SK-MEL-5 (cell line): ENCODE measurements around the gene LYPD4. TPM values are rescaled to one million over a fixed set of nuclear protein-coding genes. Genes with fewer than 3 reads are reported as not detected.
A peak's percentile ranks its signal among the peaks of the same experiment; 100 is the strongest.

ENCODE experiments used
- DNase-seq: peaks from one replicate; pipeline ENCODE4 v3.0.0-alpha.2; 2016; ENCODE audit warnings: low read depth, low spot score
- in situ Hi-C: cut with HindIII; loops from 2 replicates; pipeline ENCODE4 v1.10.0; 2016; ENCODE audit warnings: low sequenced_read_pairs, high pct_unique_total_duplicates, low pct_unique_long_range_greater_than_20kb
- polyA plus RNA-seq, 2 experiments: library from polyadenylated mRNA; depleted of rRNA; stranded (reverse); fragments of >200 nt; gene quantifications; 2 replicates each; pipeline ENCODE4 v1.2.3, GENCODE V29; 2015
- total RNA-seq: library from RNA; depleted of rRNA; stranded (reverse); fragments of >200 nt; shearing (Covaris generic); gene quantifications from 2 replicates; pipeline ENCODE4 v1.2.3, GENCODE V29; 2014; rRNA removed

Gene LYPD4, protein sequence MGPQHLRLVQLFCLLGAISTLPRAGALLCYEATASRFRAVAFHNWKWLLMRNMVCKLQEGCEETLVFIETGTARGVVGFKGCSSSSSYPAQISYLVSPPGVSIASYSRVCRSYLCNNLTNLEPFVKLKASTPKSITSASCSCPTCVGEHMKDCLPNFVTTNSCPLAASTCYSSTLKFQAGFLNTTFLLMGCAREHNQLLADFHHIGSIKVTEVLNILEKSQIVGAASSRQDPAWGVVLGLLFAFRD
- total RNA-seq = not detected in 2 replicates
- not detected in 2 replicates for polyA plus RNA-seq (2015; cell fraction: cytosol; rRNA removed)
- not detected in 2 replicates for polyA plus RNA-seq (2015; cell fraction: nucleus; rRNA removed)

- in situ Hi-C loops = no loop called here
- DNase-seq = no peak
Measured at GRCh38 chr19:41844601-41845000, at the start of gene LYPD4. Gene LYPD4, minus strand, starts transcription at chr19:41844683. Its CDS starts 5,398 bp downstream, at chr19:41839285.

GRCh38 chr19:41893899-41894298 lies 49.4 kb upstream of the LYPD4 start:
- in situ Hi-C loops = no loop called here
- DNase-seq = peak; percentile 38

DNA sequence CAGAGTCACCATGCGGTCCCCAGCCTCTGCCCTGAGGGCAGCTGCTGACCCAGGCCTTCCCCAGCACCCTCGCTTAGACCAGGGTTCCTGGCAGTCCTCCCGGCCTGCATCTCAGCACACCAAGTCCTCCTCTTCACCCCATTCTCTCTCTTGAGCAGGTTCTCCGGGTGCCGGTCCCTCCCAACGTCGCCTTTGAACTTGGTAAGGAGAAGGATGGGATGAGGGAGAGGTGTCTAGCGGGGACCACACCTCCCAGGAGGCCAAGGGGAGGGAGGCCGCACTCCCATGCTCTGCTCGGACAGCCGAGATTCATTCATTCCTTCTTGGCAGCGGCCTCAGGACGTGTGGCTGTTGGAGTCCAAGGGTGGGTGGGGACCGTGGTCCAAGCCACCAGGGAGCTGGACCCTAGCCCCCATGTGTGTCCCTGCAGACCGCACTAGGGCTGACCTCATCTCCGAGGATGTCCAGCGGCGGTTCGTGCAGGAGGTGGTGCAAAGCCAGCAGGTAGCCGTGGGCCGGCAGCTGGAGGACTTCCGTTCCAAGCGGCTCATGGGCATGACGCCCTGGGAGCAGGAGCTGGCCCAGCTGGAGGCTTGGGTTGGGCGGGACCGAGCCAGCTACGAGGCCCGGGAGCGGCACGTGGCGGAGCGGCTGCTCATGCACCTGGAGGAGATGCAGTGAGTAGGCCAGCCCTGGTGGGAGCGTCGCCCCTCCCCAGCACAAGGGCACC lies 47.9 kb upstream of the LYPD4 start:
- in situ Hi-C loops = no loop called here
- DNase-seq = no peak

DNA sequence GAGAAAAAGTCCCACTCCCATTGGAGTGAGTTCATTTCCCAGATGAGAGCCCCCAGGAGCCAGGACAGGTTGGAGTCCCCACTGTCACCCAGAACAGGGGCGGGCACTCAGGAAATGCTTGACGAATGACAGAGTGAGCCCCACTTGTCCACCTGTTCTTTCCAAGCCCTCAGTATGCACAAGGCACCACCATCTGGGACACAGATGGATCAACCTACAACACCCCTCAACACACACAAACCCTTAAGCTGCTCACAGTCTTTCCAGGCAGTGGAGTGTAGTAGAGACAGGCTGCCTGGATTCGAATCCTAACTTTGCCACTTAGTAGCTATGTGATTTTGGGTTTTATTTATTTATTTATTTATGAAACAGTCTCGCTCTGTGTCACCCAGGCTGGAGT lies 46.5 kb upstream of the LYPD4 start:
- in situ Hi-C loops = no loop called here
- no peak for DNase-seq

DNA sequence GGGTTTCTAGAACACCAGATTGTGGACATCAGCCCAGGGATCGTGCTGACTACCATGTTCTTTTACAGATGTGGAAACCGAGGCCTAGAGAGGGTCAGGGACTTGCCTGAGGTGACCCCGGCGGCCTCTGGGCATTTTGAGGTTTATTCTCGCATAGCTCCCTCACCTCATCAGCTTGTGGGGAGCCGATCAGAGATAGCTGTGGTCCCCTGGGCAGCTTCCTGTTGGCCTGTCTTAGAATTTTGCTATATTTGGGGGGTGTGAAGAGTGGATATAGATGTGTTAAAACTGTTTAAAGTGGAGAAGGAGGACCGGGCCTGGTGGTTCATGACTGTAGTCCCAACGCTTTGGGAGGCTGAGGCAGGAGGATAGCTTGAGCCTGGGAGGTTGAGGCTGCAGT lies 45.4 kb upstream of the LYPD4 start:
- in situ Hi-C loops = no loop called here

DNA sequence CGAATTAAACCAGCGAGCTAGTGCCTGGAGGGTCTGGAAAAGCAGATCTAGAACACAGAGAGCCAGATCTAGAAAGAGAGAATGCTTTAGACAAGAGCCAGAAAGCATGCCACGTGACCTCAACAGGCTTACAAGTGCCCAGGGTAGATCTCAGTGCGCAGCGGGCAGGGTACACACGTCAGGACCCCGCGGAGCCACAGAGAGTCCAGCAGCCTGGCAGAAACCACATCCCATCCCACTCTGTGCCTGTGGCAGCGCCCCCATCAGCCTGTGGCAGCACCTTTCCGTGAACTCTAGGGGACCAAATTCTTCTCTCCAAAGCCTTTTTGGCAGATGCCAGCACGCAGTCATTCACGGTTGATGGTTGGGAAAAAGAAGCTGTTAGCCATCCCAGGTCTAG lies 44.4 kb upstream of the LYPD4 start:
- no peak for DNase-seq
- in situ Hi-C loops = no loop called here

More for the DNA sequence above, 45.4 kb upstream of the LYPD4 start:
- no peak for DNase-seq

DNA sequence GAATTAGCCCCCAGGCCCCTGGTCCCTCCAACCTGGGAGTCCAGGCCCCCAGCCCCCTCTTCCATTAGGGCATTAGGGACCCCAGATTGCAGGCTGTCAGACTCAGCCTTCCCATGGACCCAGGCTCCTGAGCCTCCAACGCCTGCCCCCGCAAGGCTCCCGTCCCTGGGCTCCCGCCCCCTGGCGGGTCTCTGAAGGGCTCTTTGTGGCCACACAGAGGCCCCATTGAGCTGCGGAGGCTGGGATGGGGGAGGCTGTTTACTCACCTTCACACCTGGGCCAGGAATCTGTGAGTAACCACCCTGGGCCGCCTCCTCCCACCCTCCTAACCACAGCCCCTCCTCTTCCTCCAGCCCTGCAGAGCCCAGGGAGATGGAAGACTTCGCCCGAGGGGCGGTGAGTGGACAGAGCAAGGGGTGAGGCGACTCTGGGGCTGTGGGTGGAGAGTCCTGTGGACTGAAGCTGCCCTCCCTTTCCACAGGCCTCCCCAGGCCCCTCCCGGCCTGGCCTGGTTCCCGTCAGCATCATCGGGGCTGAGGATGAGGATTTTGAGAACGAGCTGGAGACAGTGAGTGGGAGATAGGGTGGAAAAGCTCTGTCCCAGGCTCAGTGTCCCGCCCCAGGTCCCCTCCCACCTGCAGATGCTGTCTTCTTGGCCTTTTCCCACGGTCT lies 43.4 kb upstream of the LYPD4 start:
- DNase-seq = no peak
- in situ Hi-C loops = no loop called here

DNA sequence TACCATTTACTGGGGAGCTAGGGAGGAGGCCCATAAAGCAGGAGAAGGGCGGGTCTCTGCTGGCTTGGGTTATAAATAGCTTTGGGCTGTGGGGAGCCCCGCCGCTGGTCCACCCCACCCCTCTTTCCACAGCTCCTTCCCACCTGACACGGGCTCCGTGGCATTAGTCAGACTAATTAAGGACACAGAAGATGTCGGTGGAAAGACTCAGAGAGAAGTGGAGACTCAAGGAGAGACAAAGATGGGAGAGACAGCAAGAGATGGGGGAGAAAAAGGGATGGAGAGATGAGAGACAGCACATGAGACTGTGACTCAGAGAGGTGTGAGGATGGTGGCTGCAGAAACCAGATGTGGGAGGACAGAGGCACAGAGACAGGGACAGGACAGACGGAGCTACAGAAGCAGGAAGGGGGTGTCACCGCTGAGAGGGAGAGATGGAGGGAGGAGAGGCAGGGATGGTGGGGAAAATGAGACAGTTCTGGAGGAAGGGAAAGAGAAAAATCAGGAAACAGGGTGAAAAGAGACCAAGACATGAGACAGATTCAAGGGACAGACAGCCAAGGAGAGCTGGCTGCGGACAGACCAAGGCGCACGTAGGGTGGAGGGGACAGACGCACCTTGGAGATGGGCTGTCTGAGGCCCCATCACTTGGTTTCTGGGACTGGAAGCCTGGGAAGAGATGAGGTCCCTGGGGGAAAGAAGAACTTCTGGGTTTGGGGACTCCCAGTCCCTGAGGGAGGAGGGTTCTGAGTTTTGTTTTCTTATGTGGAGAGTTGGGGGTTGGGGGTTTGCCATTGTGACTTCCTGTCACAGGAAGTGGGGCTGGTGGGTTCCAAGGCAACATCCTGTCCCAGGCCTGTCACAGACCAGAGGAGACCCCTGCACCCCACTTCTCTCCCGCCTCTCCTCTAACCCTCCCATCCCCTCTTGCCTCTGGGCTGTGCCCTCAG lies 42.6 kb upstream of the LYPD4 start:
- in situ Hi-C loops = no loop called here
- DNase-seq = no peak

- in situ Hi-C loops = no loop called here
- peak; percentile 95 for DNase-seq
Measured at GRCh38 chr19:41883821-41884733, 39.6 kb upstream of the LYPD4 start.

GRCh38 chr19:41883463-41883820 lies 39.0 kb upstream of the LYPD4 start:
- DNase-seq = no peak
- in situ Hi-C loops = no loop called here

GRCh38 chr19:41882568-41883462 lies 38.3 kb upstream of the LYPD4 start, which contains the start of gene ARHGEF1:
Gene ARHGEF1, plus strand, starts transcription at chr19:41883184. Its CDS starts 4,899 bp downstream, at chr19:41888083.
- in situ Hi-C loops = no loop called here
- DNase-seq = no peak

GRCh38 chr19:41880329-41880708 lies 35.8 kb upstream of the LYPD4 start:
- DNase-seq = no peak
- in situ Hi-C loops = no loop called here

DNA sequence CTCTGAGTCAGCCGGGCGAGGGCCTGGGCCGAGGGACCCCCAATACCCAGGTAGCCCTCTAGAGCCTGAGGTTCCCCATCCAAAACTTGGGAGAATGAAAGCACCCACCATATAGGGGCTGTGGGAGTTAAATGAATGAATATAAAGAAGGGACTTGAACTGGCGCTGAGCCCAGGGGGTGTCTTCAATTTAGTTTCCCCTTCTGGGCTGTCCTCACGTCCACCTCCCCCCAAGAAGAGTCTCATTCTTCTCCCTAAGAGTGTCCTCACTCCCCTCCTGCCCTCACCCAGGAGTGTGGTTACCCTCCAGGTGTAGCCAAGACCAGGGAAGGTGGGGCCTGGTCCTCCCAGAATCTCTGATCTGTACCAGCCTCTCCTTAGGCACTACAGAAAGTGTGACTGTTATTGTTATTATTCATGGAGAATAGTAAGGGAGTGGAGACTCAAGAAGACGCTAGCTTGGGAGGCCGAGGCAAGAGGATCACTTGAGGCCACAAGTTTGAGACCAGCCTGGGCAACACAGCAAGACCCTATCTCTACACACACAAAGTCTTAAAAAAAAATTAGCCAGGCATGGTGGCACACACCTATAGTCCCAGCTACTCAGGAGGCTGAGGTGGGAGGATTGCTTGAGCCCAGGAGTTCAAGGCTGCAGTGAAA lies 35.3 kb upstream of the LYPD4 start:
- in situ Hi-C loops = no loop called here
- DNase-seq = no peak

DNA sequence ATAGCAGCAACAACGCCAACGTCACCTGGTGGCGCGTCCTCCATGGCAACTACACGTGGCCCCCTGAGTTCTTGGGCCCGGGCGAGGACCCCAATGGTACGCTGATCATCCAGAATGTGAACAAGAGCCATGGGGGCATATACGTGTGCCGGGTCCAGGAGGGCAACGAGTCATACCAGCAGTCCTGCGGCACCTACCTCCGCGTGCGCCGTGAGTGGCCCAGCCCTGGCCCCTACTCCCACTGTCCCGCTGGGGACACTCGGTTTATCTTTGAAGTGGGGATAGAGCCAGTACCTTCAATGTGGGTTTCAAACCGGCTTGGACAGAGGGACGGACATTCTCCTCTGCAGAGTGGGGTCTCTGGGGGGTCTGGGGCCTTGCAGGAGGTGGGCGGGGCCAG lies 34.6 kb upstream of the LYPD4 start:
- no peak for DNase-seq
- in situ Hi-C loops = no loop called here
